ENCODE results near the gene CANX.
"Not testable (repeated sequence)": the region's sequence is repeated elsewhere in the genome, so short reads cannot be mapped to it uniquely, and the experiment has no call there.

Gene CANX

GRCh38 chr5:179697993-179698934, 503 bp upstream of the CANX start:
- in situ Hi-C loops (cut with MboI; ENCODE audit: low sequenced_read_pairs), result no loop called here

GRCh38 chr5:179699616-179700237, 960 bp downstream of the CANX start:
- in situ Hi-C loops (cut with MboI; ENCODE audit: low sequenced_read_pairs), result no loop called here

DNA sequence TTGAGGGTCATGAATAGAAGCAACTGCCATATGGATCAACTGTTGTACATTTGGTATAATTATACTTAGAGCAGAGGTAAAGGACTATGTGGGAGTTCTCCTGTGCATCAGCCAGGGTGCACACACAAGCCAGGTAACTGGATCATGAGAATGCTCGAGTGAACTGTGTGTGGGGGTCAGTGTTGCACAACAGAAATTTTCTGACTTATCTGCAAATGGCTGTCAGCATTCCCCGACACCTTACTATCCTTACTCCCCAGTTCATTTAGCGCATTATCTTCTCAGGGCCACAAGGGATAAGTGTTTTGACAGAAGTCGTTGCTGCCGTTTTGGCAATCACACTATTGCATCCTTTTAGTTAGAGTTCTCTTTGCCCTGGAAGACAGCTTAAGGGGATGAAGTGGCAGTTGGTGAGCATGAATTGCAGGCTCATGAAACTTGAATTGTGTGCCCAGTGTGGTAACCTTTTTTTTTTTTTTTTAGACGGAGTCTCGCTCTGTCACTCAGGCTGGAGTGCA, 1.7 kb downstream of the CANX start:
- in situ Hi-C loops (cut with MboI; ENCODE audit: low sequenced_read_pairs), result no loop called here

GRCh38 chr5:179716286-179716685, 17.5 kb downstream of the CANX start:
- in situ Hi-C loops (cut with MboI; ENCODE audit: low sequenced_read_pairs), result no loop called here

DNA sequence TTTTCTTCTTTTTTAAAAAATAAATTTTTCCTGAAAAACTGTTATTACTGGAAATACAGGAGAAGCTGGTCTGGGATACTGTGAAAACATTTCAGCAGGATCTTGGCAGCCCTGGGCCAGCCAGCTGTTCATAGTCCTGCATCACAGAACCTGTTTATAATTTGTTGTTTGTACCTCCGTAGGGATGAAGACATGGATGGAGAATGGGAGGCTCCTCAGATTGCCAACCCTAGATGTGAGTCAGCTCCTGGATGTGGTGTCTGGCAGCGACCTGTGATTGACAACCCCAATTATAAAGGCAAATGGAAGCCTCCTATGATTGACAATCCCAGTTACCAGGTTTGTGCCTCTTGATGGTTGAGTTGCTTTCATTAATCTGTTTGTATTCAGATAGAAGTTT, 21.5 kb downstream of the CANX start:
- in situ Hi-C loops (cut with MboI; ENCODE audit: low sequenced_read_pairs), result no loop called here

DNA sequence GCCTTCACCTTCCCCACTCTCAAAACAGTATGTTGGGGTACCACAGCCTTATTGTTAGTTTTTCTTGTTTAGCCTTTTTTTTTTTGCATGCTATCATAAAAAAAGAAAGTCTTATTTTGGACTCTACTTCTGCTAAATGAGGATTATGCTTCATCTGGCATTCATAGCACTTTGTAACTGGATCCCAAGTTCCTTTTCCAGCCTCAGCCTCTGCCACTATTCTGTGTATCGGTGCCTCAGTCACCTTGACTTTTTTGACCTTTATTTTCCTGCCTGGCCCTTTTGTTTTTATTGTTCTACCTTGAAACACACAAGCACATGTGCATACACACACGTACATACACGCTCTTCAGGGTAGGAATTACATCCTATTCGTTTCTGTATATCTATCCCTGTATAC, 25.4 kb downstream of the CANX start:
- in situ Hi-C loops (cut with MboI; ENCODE audit: low sequenced_read_pairs), result no loop called here

DNA sequence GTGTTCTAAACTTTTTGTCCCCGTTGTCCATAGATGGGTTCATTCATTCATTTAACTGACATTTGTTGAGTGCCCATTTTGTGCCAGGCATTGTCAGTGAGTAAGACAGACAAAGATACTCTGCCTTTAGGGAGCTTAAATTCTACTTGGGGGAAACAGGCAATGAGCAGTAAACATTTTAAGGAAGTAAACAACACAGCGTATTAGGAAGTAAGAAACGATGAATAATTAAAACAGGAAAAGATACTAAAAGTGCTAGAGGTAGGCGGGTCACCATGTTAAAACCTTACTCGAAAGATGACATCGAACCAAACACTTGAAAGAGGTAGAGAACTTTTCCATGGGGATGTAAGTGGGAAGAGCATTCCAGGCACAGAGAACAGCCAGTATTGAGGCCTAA, 28.3 kb downstream of the CANX start:
- in situ Hi-C loops (cut with MboI; ENCODE audit: low sequenced_read_pairs), result no loop called here

- in situ Hi-C loops (cut with MboI; ENCODE audit: low sequenced_read_pairs), result no loop called here
Measured at GRCh38 chr5:179729303-179729702, 30.5 kb downstream of the CANX start.

GRCh38 chr5:179729727-179730126, 31.0 kb downstream of the CANX start:
- in situ Hi-C loops (cut with MboI; ENCODE audit: low sequenced_read_pairs), result no loop called here

DNA sequence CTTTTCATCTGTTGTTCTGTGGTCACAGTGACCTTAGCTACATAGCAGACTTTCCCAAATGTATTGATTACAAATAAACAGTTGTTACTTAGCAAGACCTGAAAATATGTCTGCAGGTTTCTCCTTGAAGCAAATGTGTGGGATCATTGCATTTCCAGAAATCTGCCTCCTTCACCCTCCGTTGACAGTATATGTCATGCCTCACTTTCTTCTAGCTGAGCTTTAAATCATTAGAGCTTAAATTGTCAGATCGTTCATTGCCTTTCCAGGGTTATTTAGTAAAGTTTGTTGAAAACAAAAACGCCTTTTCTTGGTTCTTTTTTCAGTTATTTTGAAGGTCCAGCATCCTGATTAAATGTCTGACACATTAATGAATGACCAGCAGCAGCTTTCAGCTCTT, 31.6 kb downstream of the CANX start:
- in situ Hi-C loops (cut with MboI; ENCODE audit: low sequenced_read_pairs), result no loop called here

GRCh38 chr5:179730852-179731251, 32.1 kb downstream of the CANX start:
- in situ Hi-C loops (cut with MboI; ENCODE audit: low sequenced_read_pairs), result no loop called here

- in situ Hi-C loops (cut with MboI; ENCODE audit: low sequenced_read_pairs), result no loop called here
Measured at GRCh38 chr5:179731791-179732411, 33.1 kb downstream of the CANX start.

GRCh38 chr5:179732412-179732917, 33.7 kb downstream of the CANX start, which contains the start of gene MAML1:
MAML1 (plus strand) TSS chr5:179732822; CDS start chr5:179733113, 291 bp downstream.
- in situ Hi-C loops (cut with MboI; ENCODE audit: low sequenced_read_pairs), result no loop called here

DNA sequence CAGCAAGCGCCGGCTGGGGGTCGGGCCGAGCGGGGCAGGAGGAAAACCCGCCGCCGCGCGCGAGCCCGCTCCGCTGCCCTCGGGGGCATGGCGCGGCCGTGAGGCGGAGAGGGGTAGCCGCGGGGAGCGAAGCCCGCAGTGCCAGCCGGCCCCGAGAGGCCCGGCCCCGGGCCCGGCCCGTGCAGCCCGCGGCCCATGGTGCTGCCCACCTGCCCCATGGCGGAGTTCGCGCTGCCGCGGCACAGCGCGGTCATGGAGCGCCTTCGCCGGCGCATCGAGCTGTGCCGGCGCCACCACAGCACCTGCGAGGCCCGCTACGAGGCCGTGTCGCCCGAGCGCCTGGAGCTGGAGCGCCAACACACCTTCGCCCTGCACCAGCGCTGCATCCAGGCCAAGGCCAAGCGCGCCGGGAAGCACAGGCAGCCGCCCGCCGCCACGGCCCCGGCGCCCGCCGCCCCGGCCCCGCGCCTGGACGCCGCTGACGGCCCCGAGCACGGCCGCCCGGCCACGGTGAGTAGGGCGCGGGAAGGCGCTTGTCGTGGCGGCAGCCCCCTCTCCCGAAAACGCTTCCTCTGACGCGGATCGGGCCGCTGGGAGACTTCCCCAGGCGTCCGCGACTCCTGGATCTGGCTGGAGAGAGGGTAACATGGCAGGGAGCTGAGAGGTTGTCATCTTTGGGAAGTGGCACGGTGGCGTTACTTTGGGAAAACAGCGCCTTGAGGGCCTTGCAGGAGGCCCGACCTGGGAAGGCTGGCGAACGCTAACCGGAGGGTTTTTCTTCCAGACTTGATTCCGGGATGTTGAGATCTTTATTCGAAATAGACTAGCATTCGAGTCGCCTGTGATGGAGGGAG, 34.4 kb downstream of the CANX start:
- in situ Hi-C loops (cut with MboI; ENCODE audit: low sequenced_read_pairs), result no loop called here

DNA sequence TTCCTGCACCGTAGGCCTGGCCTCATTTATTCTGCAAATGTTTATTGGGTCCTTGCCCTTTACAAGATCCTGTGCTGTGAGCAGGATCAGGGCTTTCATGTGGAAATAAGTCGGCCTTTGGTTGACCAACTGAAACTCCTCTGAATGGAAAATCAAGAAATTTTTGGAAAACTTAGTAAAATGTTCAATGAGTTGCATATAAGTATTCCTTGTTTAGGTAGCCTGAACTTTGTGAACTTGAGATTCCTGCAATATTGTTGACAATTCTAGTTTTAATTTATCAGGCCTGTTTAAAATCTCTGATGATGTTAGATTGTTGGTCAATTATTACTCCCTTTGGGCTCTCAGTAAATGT, 35.0 kb downstream of the CANX start:
- in situ Hi-C loops (cut with MboI; ENCODE audit: low sequenced_read_pairs), result no loop called here

DNA sequence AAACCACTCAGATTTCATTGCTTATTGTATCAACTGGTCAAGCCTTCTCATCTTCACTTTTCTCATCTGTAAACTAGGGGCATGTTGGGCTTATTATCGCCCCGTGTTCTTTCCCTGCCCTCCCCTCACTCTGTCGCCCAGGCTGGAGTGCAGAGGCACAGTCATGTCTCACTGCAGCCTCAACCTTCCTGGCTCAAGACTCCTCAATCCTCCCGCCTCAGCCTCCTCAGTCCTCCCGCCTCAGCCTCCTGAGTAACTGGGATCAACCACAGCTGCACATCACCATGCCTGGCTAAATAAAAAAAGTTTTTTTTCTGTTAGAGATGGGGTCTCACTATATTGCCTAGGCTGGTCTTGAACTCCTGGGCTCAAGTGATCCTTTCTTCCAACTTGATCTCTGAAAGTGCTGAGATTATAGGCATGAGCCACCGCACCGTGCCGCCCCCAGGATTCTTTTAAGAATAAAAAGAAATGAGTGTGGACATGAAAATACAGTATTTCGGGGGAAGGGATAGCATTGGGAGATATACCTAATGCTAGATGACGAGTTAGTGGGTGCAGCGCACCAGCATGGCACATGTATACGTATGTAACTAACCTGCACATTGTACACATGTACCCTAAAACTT, 35.9 kb downstream of the CANX start:
- in situ Hi-C loops (cut with MboI; ENCODE audit: low sequenced_read_pairs), result no loop called here

DNA sequence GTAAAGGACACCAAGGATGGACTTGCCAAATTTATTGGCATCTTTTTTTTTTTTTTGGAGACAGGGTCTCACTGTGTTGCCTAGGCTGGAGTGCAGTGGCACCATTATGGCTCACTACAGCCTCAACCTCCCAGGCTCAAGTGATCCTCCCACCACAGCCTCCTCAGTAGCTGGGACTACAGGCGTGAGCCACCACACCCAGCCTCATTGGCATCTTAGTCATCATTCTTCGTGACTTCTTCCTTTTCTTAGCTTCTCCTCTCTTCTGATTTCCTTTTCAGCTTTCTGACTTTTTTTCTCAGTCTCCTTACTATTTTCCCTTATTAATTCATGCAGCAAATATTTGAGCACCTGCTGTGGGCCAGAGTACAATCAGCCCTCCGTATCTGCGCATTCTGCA, 40.0 kb downstream of the CANX start:
- in situ Hi-C loops (cut with MboI; ENCODE audit: low sequenced_read_pairs), result no loop called here

- in situ Hi-C loops (cut with MboI; ENCODE audit: low sequenced_read_pairs), result not testable (repeated sequence)
Measured at GRCh38 chr5:179744106-179744505, 45.3 kb downstream of the CANX start.

DNA sequence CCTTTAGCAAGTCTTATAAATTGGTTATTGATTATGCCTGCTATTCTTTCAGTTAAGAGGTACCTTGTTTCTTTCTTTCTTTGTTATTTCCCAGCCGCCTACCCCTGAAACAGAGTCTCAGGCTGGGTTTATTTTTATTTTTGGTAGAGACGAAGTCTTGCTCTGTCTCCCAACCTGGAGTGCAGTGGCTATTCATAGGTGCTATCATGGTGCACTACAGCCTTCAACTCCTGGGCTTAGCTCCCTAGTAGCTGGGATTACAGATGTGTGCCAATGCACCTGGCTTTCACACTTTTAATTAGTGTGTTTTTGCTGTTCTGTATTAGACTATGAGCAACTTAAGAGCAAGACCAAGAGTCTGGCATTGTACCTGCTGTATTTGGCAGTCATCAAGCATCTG, 48.1 kb downstream of the CANX start:
- in situ Hi-C loops (cut with MboI; ENCODE audit: low sequenced_read_pairs), result no loop called here

- in situ Hi-C loops (cut with MboI; ENCODE audit: low sequenced_read_pairs), result no loop called here
Measured at GRCh38 chr5:179747811-179748210, 49.0 kb downstream of the CANX start.

Measured in HL-60/S4 treated with phorbol 12-myristate 13-acetate at 8.2 ng/mL for 4 days and 3 days (cell line).